Measurements from ENCODE around the gene UROC1. TPM values are rescaled to one million over a fixed set of nuclear protein-coding genes. Genes with fewer than 3 reads are reported as not detected.

Gene UROC1
- total RNA-seq, 1 experiment from 2014 or later, result not detected

DNA sequence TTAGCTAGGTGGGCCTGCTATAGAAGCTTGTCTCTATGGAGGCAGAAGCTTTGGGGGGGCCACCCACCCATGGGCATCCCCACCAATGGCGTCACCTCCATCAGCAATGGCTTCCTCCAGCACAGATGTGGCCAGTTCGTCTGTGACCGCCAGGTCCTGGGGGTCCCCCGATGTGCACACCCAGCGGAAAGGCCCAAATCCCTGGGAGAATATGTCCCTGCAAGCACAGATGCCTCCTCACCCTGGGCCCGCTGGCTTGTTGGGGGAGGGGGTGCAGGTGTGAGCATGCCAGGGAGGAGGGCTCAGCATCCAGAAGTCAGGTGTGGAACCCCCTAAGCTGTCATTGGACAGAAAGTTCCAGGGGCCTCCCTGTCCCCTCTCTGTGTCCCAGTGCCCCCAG lies 19.6 kb downstream of the UROC1 start:
- H3K4me1 ChIP-seq (ENCODE audit: control insufficient read depth in 1 of 2, insufficient read depth in 2 of 2, low read length in 2 of 2), result no peaks in the 10 kb centered on the region
- no peak overlapping the region for H3K27ac ChIP-seq (ENCODE audit: low read depth, low read length)
- H3K4me3 ChIP-seq (replicated peaks in 1 of 2; ENCODE audit: low read depth in 1 of 2, low read length in 2 of 2), result no peak overlapping the region
- H2AFZ ChIP-seq (ENCODE audit: low read depth, low read length, poor library complexity, severe bottlenecking), result no peak overlapping the region
- TF ChIP-seq POLR2A (IDR thresholded peaks at IDR 0.05; ENCODE audit: borderline replicate concordance, extremely low read depth, insufficient read depth, insufficient read length) (no peak), CBX3 (IDR thresholded peaks at IDR 0.05; ENCODE audit: low read depth) (no peak), SIN3A (IDR thresholded peaks at IDR 0.05; ENCODE audit: low read depth) (no peak), ELF1 (IDR thresholded peaks at IDR 0.05; ENCODE audit: borderline replicate concordance, low read depth) (no peak), EGR1 (IDR thresholded peaks at IDR 0.05; ENCODE audit: low read depth) (no peak), FOSL1 (IDR thresholded peaks at IDR 0.05; ENCODE audit: low read depth) (no peak), EZH2 (IDR thresholded peaks at IDR 0.05) (no peak), EZH2phosphoT487 (IDR thresholded peaks at IDR 0.05; ENCODE audit: borderline replicate concordance) (no peak)
- TF ChIP-seq, protein P1, sequence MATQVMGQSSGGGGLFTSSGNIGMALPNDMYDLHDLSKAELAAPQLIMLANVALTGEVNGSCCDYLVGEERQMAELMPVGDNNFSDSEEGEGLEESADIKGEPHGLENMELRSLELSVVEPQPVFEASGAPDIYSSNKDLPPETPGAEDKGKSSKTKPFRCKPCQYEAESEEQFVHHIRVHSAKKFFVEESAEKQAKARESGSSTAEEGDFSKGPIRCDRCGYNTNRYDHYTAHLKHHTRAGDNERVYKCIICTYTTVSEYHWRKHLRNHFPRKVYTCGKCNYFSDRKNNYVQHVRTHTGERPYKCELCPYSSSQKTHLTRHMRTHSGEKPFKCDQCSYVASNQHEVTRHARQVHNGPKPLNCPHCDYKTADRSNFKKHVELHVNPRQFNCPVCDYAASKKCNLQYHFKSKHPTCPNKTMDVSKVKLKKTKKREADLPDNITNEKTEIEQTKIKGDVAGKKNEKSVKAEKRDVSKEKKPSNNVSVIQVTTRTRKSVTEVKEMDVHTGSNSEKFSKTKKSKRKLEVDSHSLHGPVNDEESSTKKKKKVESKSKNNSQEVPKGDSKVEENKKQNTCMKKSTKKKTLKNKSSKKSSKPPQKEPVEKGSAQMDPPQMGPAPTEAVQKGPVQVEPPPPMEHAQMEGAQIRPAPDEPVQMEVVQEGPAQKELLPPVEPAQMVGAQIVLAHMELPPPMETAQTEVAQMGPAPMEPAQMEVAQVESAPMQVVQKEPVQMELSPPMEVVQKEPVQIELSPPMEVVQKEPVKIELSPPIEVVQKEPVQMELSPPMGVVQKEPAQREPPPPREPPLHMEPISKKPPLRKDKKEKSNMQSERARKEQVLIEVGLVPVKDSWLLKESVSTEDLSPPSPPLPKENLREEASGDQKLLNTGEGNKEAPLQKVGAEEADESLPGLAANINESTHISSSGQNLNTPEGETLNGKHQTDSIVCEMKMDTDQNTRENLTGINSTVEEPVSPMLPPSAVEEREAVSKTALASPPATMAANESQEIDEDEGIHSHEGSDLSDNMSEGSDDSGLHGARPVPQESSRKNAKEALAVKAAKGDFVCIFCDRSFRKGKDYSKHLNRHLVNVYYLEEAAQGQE (IDR thresholded peaks at IDR 0.05; ENCODE audit: low read depth), result no peak
- TF ChIP-seq, protein P2, sequence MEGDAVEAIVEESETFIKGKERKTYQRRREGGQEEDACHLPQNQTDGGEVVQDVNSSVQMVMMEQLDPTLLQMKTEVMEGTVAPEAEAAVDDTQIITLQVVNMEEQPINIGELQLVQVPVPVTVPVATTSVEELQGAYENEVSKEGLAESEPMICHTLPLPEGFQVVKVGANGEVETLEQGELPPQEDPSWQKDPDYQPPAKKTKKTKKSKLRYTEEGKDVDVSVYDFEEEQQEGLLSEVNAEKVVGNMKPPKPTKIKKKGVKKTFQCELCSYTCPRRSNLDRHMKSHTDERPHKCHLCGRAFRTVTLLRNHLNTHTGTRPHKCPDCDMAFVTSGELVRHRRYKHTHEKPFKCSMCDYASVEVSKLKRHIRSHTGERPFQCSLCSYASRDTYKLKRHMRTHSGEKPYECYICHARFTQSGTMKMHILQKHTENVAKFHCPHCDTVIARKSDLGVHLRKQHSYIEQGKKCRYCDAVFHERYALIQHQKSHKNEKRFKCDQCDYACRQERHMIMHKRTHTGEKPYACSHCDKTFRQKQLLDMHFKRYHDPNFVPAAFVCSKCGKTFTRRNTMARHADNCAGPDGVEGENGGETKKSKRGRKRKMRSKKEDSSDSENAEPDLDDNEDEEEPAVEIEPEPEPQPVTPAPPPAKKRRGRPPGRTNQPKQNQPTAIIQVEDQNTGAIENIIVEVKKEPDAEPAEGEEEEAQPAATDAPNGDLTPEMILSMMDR (IDR thresholded peaks at IDR 0.05 in 2 of 3, conservative IDR thresholded peaks at IDR 0.05 in 1 of 3; ENCODE audit: borderline replicate concordance in 1 of 3, insufficient read depth in 1 of 3, low read depth in 2 of 3, low read length in 2 of 3), result no peak
- TF ChIP-seq, protein P3, sequence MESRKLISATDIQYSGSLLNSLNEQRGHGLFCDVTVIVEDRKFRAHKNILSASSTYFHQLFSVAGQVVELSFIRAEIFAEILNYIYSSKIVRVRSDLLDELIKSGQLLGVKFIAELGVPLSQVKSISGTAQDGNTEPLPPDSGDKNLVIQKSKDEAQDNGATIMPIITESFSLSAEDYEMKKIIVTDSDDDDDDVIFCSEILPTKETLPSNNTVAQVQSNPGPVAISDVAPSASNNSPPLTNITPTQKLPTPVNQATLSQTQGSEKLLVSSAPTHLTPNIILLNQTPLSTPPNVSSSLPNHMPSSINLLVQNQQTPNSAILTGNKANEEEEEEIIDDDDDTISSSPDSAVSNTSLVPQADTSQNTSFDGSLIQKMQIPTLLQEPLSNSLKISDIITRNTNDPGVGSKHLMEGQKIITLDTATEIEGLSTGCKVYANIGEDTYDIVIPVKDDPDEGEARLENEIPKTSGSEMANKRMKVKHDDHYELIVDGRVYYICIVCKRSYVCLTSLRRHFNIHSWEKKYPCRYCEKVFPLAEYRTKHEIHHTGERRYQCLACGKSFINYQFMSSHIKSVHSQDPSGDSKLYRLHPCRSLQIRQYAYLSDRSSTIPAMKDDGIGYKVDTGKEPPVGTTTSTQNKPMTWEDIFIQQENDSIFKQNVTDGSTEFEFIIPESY (IDR thresholded peaks at IDR 0.05; ENCODE audit: extremely low read depth, insufficient replicate concordance, low read length), result no peak
- TF ChIP-seq, protein P4, sequence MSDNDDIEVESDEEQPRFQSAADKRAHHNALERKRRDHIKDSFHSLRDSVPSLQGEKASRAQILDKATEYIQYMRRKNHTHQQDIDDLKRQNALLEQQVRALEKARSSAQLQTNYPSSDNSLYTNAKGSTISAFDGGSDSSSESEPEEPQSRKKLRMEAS (IDR thresholded peaks at IDR 0.05), result no peak
- H3K4me2 ChIP-seq (ENCODE audit: low read length), result no peak overlapping the region
- intact Hi-C loops (cut with micrococcal nuclease), result no loop called here
- ATAC-seq (no peak), DNase-seq (ENCODE audit: low read depth, low spot score) (no peak)
- no peaks in the 10 kb centered on the region for H4K20me1 ChIP-seq (ENCODE audit: insufficient read depth)
- ChIA-PET POLR2A (no interaction called here), RAD21 (ENCODE audit: low non-redundant PET in 1 of 2, low total read pairs in 2 of 2, uncharacterized antibody in 2 of 2, unreplicated experiment in 2 of 2) (no interaction called here), CTCF (no interaction called here)
- no peaks in the 10 kb centered on the region for H3K9me2 ChIP-seq (ENCODE audit: insufficient read depth)
- H3K9ac ChIP-seq (ENCODE audit: low read length), result no peak overlapping the region
- no peaks in the 10 kb centered on the region for H3K79me2 ChIP-seq (ENCODE audit: insufficient read depth, low read length)
- BruUV-seq (replicated peaks), result no TSS peak
- no peaks in the 10 kb centered on the region for H3K9me3 ChIP-seq (ENCODE audit: control insufficient read depth in 1 of 2, insufficient read depth in 1 of 2, low read depth in 1 of 2, low read length in 2 of 2)
- H3K36me3 ChIP-seq (ENCODE audit: control insufficient read depth in 1 of 2, insufficient read depth in 2 of 2, low read length in 2 of 2), result no peaks in the 10 kb centered on the region
- H3K27me3 ChIP-seq (ENCODE audit: insufficient read depth, low read length), result no peaks in the 10 kb centered on the region

Data from HCT116 (cell line).